Stimulated activated CD8-positive, alpha-beta memory T cell treated with anti-CD3 and anti-CD28 coated beads, Interleukin-15, amount 100 ng/mL, for 24 hours (primary cell): Measurements from ENCODE around the gene LRFN2.

Experiments
- DNase-seq: peaks from one replicate; pipeline ENCODE4 v3.0.0-alpha.2; 2020; ENCODE audit warnings: low read depth

Gene LRFN2

GRCh38 chr6:40398810-40399477 lies 188.2 kb downstream of the LRFN2 start:
- DNase-seq = no peak

- DNase-seq = no peak
Observed at GRCh38 chr6:40398034-40398691, 189.0 kb downstream of the LRFN2 start.

GRCh38 chr6:40397287-40398033 lies 189.7 kb downstream of the LRFN2 start:
- no peak for DNase-seq

GRCh38 chr6:40395698-40396076 lies 191.5 kb downstream of the LRFN2 start:
- no peak for DNase-seq

- no peak for DNase-seq
Observed at GRCh38 chr6:40395066-40395697, 192.0 kb downstream of the LRFN2 start.

- no peak for DNase-seq
Observed at GRCh38 chr6:40394381-40394780, 192.8 kb downstream of the LRFN2 start.

GRCh38 chr6:40393641-40394040 lies 193.5 kb downstream of the LRFN2 start:
- no peak for DNase-seq

GRCh38 chr6:40392589-40392988 lies 194.6 kb downstream of the LRFN2 start:
- DNase-seq = no peak

- DNase-seq = no peak
Observed at GRCh38 chr6:40391851-40392517, 195.2 kb downstream of the LRFN2 start.

- DNase-seq = no peak
Observed at GRCh38 chr6:40391086-40391485, 196.1 kb downstream of the LRFN2 start.

- no peak for DNase-seq
Observed at GRCh38 chr6:40390144-40390800, 196.9 kb downstream of the LRFN2 start.

- no peak for DNase-seq
Observed at GRCh38 chr6:40389254-40389653, 197.9 kb downstream of the LRFN2 start.

GRCh38 chr6:40387871-40388264 lies 199.3 kb downstream of the LRFN2 start:
- no peak for DNase-seq

GRCh38 chr6:40387127-40387870 lies 199.9 kb downstream of the LRFN2 start:
- DNase-seq = no peak

- DNase-seq = no peak
Observed at GRCh38 chr6:40386200-40386599, 201.0 kb downstream of the LRFN2 start.

GRCh38 chr6:40383348-40384115 lies 203.6 kb downstream of the LRFN2 start:
- DNase-seq = no peak

- no peak for DNase-seq
Observed at GRCh38 chr6:40380271-40380670, 206.9 kb downstream of the LRFN2 start.

- DNase-seq = no peak
Observed at GRCh38 chr6:40379811-40380210, 207.4 kb downstream of the LRFN2 start.

GRCh38 chr6:40378725-40379074 lies 208.5 kb downstream of the LRFN2 start:
- no peak for DNase-seq

- DNase-seq = no peak
Observed at GRCh38 chr6:40378071-40378724, 209.0 kb downstream of the LRFN2 start.
